HG02678 (cell line): ENCODE results near the gene TCEANC.
A peak's percentile ranks its signal among the peaks of the same experiment; 100 is the strongest.
"Not testable (repeated sequence)": the region's sequence is repeated elsewhere in the genome, so short reads cannot be mapped to it uniquely, and the experiment has no call there.

ENCODE experiments used
- ATAC-seq: cut with Tn5 transposase; IDR thresholded peaks from one replicate; pipeline ENCODE4 v1.9.1; 2021; ENCODE audit warnings: mild to moderate bottlenecking, moderate library complexity; ENCODE audit not compliant: unreplicated experiment

TCEANC gene

GRCh38 chrX:13655674-13656073 lies 2.7 kb downstream of the TCEANC start:
- no peak for ATAC-seq

GRCh38 chrX:13658602-13659001 lies 5.7 kb downstream of the TCEANC start:
- ATAC-seq: no peak

- no peak for ATAC-seq
Measured at GRCh38 chrX:13659063-13659462, 6.1 kb downstream of the TCEANC start.

- ATAC-seq: no peak
Measured at GRCh38 chrX:13661735-13662288, 8.9 kb downstream of the TCEANC start.

- ATAC-seq: no peak
Measured at GRCh38 chrX:13662355-13662791, 9.4 kb downstream of the TCEANC start.

- ATAC-seq: no peak
Measured at GRCh38 chrX:13664020-13664419, 11.1 kb downstream of the TCEANC start.

- ATAC-seq: no peak
Measured at GRCh38 chrX:13666836-13667235, 13.9 kb downstream of the TCEANC start.

GRCh38 chrX:13667919-13668318 lies 15.0 kb downstream of the TCEANC start:
- no peak for ATAC-seq

GRCh38 chrX:13669246-13669737 lies 16.4 kb downstream of the TCEANC start:
- ATAC-seq: peak; percentile 69

GRCh38 chrX:13669755-13670154 lies 16.8 kb downstream of the TCEANC start:
- not testable (repeated sequence) for ATAC-seq

GRCh38 chrX:13670197-13670596 lies 17.3 kb downstream of the TCEANC start:
- no peak for ATAC-seq

- no peak for ATAC-seq
Measured at GRCh38 chrX:13673016-13673415, 20.1 kb downstream of the TCEANC start.

GRCh38 chrX:13676885-13677284 lies 23.9 kb downstream of the TCEANC start:
- no peak for ATAC-seq

- ATAC-seq: not testable (repeated sequence)
Measured at GRCh38 chrX:13679700-13680099, 26.8 kb downstream of the TCEANC start.

GRCh38 chrX:13681595-13681994 lies 28.7 kb downstream of the TCEANC start:
- ATAC-seq: no peak

GRCh38 chrX:13684361-13684760 lies 31.4 kb downstream of the TCEANC start:
- ATAC-seq: no peak

GRCh38 chrX:13685126-13685763 lies 32.3 kb downstream of the TCEANC start:
- ATAC-seq: no peak

GRCh38 chrX:13687203-13687602 lies 34.3 kb downstream of the TCEANC start:
- no peak for ATAC-seq

GRCh38 chrX:13688384-13688957 lies 35.5 kb downstream of the TCEANC start:
- ATAC-seq: no peak

GRCh38 chrX:13688958-13689740 lies 36.2 kb downstream of the TCEANC start, which contains the start of gene RAB9A:
Gene RAB9A, plus strand, starts transcription at chrX:13689128. Its CDS starts 19,619 bp downstream, at chrX:13708747.
- peak; percentile 73 for ATAC-seq

GRCh38 chrX:13689741-13690211 lies 36.8 kb downstream of the TCEANC start:
- no peak for ATAC-seq
